Ovary (tissue), 3 donors: ENCODE data around the gene DGCR8.

Experiments
- CTCF ChIP-seq, 3 donors: fragments of 450-650 bp in 2 of 3; fragments of 200-600 bp in 1 of 3; IDR thresholded peaks; one replicate each; pipeline versions ENCODE4 v1.5.1 to v1.8.0; 2016 to 2022; ENCODE audit warnings: antibody characterized with exemption in 3 of 3, mild to moderate bottlenecking in 1 of 3
- EP300 ChIP-seq: sonication (generic); formaldehyde crosslinking; IDR thresholded peaks from one replicate; pipeline ENCODE4 v1.6.1; 2017; ENCODE audit warnings: antibody characterized with exemption
- POLR2A ChIP-seq: fragments of 450-650 bp; IDR thresholded peaks from one replicate; pipeline ENCODE4 v1.6.1; 2017; ENCODE audit warnings: antibody characterized with exemption, mild to moderate bottlenecking, moderate library complexity
- donor health status: DM: no; HTN: no; CAD: no.

GRCh38 chr22:20089977-20090729 is 10.1 kb downstream of the DGCR8 start:
- no peak for TF ChIP-seq CTCF (IDR thresholded peaks at IDR 0.05)
- no peak for TF ChIP-seq POLR2A
- no peak for TF ChIP-seq EP300
